ENCODE measurements around the gene PRDM7.

- TF ChIP-seq, protein P1, sequence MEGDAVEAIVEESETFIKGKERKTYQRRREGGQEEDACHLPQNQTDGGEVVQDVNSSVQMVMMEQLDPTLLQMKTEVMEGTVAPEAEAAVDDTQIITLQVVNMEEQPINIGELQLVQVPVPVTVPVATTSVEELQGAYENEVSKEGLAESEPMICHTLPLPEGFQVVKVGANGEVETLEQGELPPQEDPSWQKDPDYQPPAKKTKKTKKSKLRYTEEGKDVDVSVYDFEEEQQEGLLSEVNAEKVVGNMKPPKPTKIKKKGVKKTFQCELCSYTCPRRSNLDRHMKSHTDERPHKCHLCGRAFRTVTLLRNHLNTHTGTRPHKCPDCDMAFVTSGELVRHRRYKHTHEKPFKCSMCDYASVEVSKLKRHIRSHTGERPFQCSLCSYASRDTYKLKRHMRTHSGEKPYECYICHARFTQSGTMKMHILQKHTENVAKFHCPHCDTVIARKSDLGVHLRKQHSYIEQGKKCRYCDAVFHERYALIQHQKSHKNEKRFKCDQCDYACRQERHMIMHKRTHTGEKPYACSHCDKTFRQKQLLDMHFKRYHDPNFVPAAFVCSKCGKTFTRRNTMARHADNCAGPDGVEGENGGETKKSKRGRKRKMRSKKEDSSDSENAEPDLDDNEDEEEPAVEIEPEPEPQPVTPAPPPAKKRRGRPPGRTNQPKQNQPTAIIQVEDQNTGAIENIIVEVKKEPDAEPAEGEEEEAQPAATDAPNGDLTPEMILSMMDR (conservative IDR thresholded peaks at IDR 0.05; ENCODE audit: low read depth, low read length) = no peak
- no peak for TF ChIP-seq EZH2 (IDR thresholded peaks at IDR 0.05; ENCODE audit: borderline replicate concordance, low read depth, low read length, poor library complexity, severe bottlenecking)
Observed at GRCh38 chr16:90061437-90061836, 15.7 kb downstream of the PRDM7 start.

Data from A673 (cell line).